Activated T-helper 2 cell treated with anti-CD3 and anti-CD28 coated beads, Interferon-gamma antibody, Interleukin-2, Interleukin-4, amounts not matched to agents 10 μg/mL and 5 μg/mL and 100 μg/mL, durations not matched to agents 14 hours and 24 hours and 36 hours (primary cell): ENCODE data around the gene ADRB2. TPM values are rescaled to one million over a fixed set of nuclear protein-coding genes. Genes with fewer than 3 reads are reported as not detected.

Experiments
- DNase-seq: peaks from one replicate; pipeline ENCODE4 v3.0.0; 2021; ENCODE audit warnings: low spot score
- H3K27ac Mint-ChIP-seq: one replicate; pipeline ENCODE4 v1.8.0; 2021; ENCODE audit warnings: mixed read lengths
- H3K27me3 Mint-ChIP-seq: one replicate; pipeline ENCODE4 v1.8.0; 2021; ENCODE audit warnings: low read depth, mixed read lengths
- H3K36me3 Mint-ChIP-seq: one replicate; pipeline ENCODE4 v1.8.0; 2021; ENCODE audit warnings: low read depth, mixed read lengths
- H3K4me1 Mint-ChIP-seq: one replicate; pipeline ENCODE4 v1.8.0; 2021; ENCODE audit warnings: low read depth, mixed read lengths
- H3K4me3 Mint-ChIP-seq: one replicate; pipeline ENCODE4 v1.8.0; 2021; ENCODE audit warnings: low read depth, mild to moderate bottlenecking, moderate library complexity, mixed read lengths
- H3K9me3 Mint-ChIP-seq: one replicate; pipeline ENCODE4 v1.8.0; 2021; ENCODE audit warnings: mixed read lengths
- intact Hi-C: fragments of 100-400 bp; cut with micrococcal nuclease; formaldehyde crosslinking; loops from one replicate; pipeline ENCODE4 v1.15.1; 2023
- total RNA-seq: library from RNA; stranded (reverse); gene quantifications from 2 replicates; pipeline ENCODE4 v1.2.3, GENCODE V29; 2022

The ADRB2 gene
- total RNA-seq, 1 donor from 2014 or later = 0.21 TPM

GRCh38 chr5:148826739-148827070 lies 294 bp downstream of the ADRB2 start:
- no peak overlapping the region for H3K27ac Mint-ChIP-seq
- no peaks in the 10 kb centered on the region for H3K9me3 Mint-ChIP-seq
- intact Hi-C loops = loop anchor here (1.0 to 10.0 kb wide), 4 partner anchors 18 to 168 kb away; no protein-coding TSS in a partner anchor
- DNase-seq = no peak
- H3K4me1 Mint-ChIP-seq = peaks cover 18% of the 10 kb centered on the region
- H3K27me3 Mint-ChIP-seq = peaks cover 71% of the 10 kb centered on the region
- peak overlapping the region; percentile 85 for H3K4me3 Mint-ChIP-seq
- no peaks in the 10 kb centered on the region for H3K36me3 Mint-ChIP-seq

GRCh38 chr5:148827723-148828122 lies 1.3 kb downstream of the ADRB2 start:
- Mint-ChIP-seq H3K4me1 (peaks cover 18% of the 10 kb centered on the region), H3K27me3 (peaks cover 70% of the 10 kb centered on the region)

GRCh38 chr5:148828511-148829247 lies 2.3 kb downstream of the ADRB2 start:
- Mint-ChIP-seq H3K27me3 (peaks cover 61% of the 10 kb centered on the region), H3K4me3 (no peak overlapping the region)
- intact Hi-C loops = loop anchor here (5.0 to 10.0 kb wide), 2 partner anchors 96 to 166 kb away; no protein-coding TSS in a partner anchor

More at GRCh38 chr5:148827723-148828122, 1.3 kb downstream of the ADRB2 start:
- DNase-seq = no peak
- H3K4me3 Mint-ChIP-seq = no peak overlapping the region
- H3K36me3 Mint-ChIP-seq = no peaks in the 10 kb centered on the region
- H3K27ac Mint-ChIP-seq = no peak overlapping the region
- H3K9me3 Mint-ChIP-seq = no peaks in the 10 kb centered on the region
- intact Hi-C loops = loop anchor here (2.0 to 10.0 kb wide), 3 partner anchors 19 to 167 kb away; no protein-coding TSS in a partner anchor

GRCh38 chr5:148829248-148829594 lies 2.8 kb downstream of the ADRB2 start:
- no peaks in the 10 kb centered on the region for H3K36me3 Mint-ChIP-seq
- intact Hi-C loops = loop anchor here (5.0 to 10.0 kb wide), 2 partner anchors 97 to 166 kb away; no protein-coding TSS in a partner anchor
- no peak overlapping the region for H3K27ac Mint-ChIP-seq
- H3K27me3 Mint-ChIP-seq = peaks cover 61% of the 10 kb centered on the region
- no peaks in the 10 kb centered on the region for H3K9me3 Mint-ChIP-seq
- no peak overlapping the region for H3K4me3 Mint-ChIP-seq
- DNase-seq = no peak
- peaks cover 18% of the 10 kb centered on the region for H3K4me1 Mint-ChIP-seq

More at GRCh38 chr5:148828511-148829247, 2.3 kb downstream of the ADRB2 start:
- H3K9me3 Mint-ChIP-seq = no peaks in the 10 kb centered on the region
- no peak for DNase-seq
- H3K27ac Mint-ChIP-seq = no peak overlapping the region
- H3K4me1 Mint-ChIP-seq = peaks cover 18% of the 10 kb centered on the region
- H3K36me3 Mint-ChIP-seq = no peaks in the 10 kb centered on the region

- Mint-ChIP-seq H3K27me3 (peaks cover 57% of the 10 kb centered on the region), H3K36me3 (no peaks in the 10 kb centered on the region)
Observed at GRCh38 chr5:148829734-148830133, 3.3 kb downstream of the ADRB2 start.

GRCh38 chr5:148830211-148830610 lies 3.8 kb downstream of the ADRB2 start:
- no peak overlapping the region for H3K27ac Mint-ChIP-seq
- H3K4me3 Mint-ChIP-seq = no peak overlapping the region
- DNase-seq = no peak
- intact Hi-C loops = no loop called here
- no peaks in the 10 kb centered on the region for H3K9me3 Mint-ChIP-seq
- peaks cover 18% of the 10 kb centered on the region for H3K4me1 Mint-ChIP-seq
- H3K27me3 Mint-ChIP-seq = peaks cover 55% of the 10 kb centered on the region
- no peaks in the 10 kb centered on the region for H3K36me3 Mint-ChIP-seq

More at GRCh38 chr5:148829734-148830133, 3.3 kb downstream of the ADRB2 start:
- Mint-ChIP-seq H3K4me3 (no peak overlapping the region), H3K27ac (no peak overlapping the region), H3K4me1 (peaks cover 18% of the 10 kb centered on the region), H3K9me3 (no peaks in the 10 kb centered on the region)
- intact Hi-C loops = loop anchor here (5.0 to 10.0 kb wide), 2 partner anchors 97 to 165 kb away; no protein-coding TSS in a partner anchor
- no peak for DNase-seq

GRCh38 chr5:148831590-148832565 lies 5.5 kb downstream of the ADRB2 start:
- Mint-ChIP-seq H3K4me3 (no peak overlapping the region), H3K9me3 (no peaks in the 10 kb centered on the region), H3K36me3 (no peaks in the 10 kb centered on the region), H3K27ac (no peak overlapping the region), H3K4me1 (peaks cover 8% of the 10 kb centered on the region), H3K27me3 (peaks cover 45% of the 10 kb centered on the region)
- no peak for DNase-seq
- intact Hi-C loops = no loop called here

GRCh38 chr5:148833122-148833521 lies 6.7 kb downstream of the ADRB2 start:
- Mint-ChIP-seq H3K4me3 (no peak overlapping the region), H3K9me3 (no peaks in the 10 kb centered on the region), H3K27ac (no peak overlapping the region), H3K36me3 (no peaks in the 10 kb centered on the region), H3K4me1 (peaks cover 7% of the 10 kb centered on the region), H3K27me3 (peaks cover 36% of the 10 kb centered on the region)
- intact Hi-C loops = no loop called here
- DNase-seq = no peak

GRCh38 chr5:148833925-148834324 lies 7.5 kb downstream of the ADRB2 start:
- intact Hi-C loops = no loop called here

GRCh38 chr5:148834689-148835088 lies 8.3 kb downstream of the ADRB2 start:
- intact Hi-C loops = no loop called here
- H3K9me3 Mint-ChIP-seq = no peaks in the 10 kb centered on the region
- no peaks in the 10 kb centered on the region for H3K36me3 Mint-ChIP-seq
- H3K4me1 Mint-ChIP-seq = peaks cover 2% of the 10 kb centered on the region
- H3K27me3 Mint-ChIP-seq = peaks cover 28% of the 10 kb centered on the region
- DNase-seq = no peak
- H3K4me3 Mint-ChIP-seq = no peak overlapping the region
- H3K27ac Mint-ChIP-seq = no peak overlapping the region

More at GRCh38 chr5:148833925-148834324, 7.5 kb downstream of the ADRB2 start:
- no peak overlapping the region for H3K27ac Mint-ChIP-seq
- no peaks in the 10 kb centered on the region for H3K36me3 Mint-ChIP-seq
- H3K27me3 Mint-ChIP-seq = peaks cover 28% of the 10 kb centered on the region
- DNase-seq = no peak
- no peaks in the 10 kb centered on the region for H3K9me3 Mint-ChIP-seq
- H3K4me1 Mint-ChIP-seq = peaks cover 2% of the 10 kb centered on the region
- no peak overlapping the region for H3K4me3 Mint-ChIP-seq

GRCh38 chr5:148836272-148837250 lies 10.2 kb downstream of the ADRB2 start:
- no peak overlapping the region for H3K27ac Mint-ChIP-seq
- no peaks in the 10 kb centered on the region for H3K9me3 Mint-ChIP-seq
- intact Hi-C loops = no loop called here
- no peaks in the 10 kb centered on the region for H3K36me3 Mint-ChIP-seq
- peaks cover 23% of the 10 kb centered on the region for H3K27me3 Mint-ChIP-seq
- no peaks in the 10 kb centered on the region for H3K4me1 Mint-ChIP-seq
- no peak overlapping the region for H3K4me3 Mint-ChIP-seq
- DNase-seq = no peak

- intact Hi-C loops = no loop called here
- Mint-ChIP-seq H3K36me3 (no peaks in the 10 kb centered on the region), H3K27ac (no peak overlapping the region), H3K27me3 (peaks cover 24% of the 10 kb centered on the region), H3K4me3 (no peak overlapping the region), H3K9me3 (no peaks in the 10 kb centered on the region), H3K4me1 (no peaks in the 10 kb centered on the region)
- no peak for DNase-seq
Observed at GRCh38 chr5:148837383-148837782, 11.0 kb downstream of the ADRB2 start.
